ENCODE data around the gene RFX8.
"Not testable (repeated sequence)": the region's sequence is repeated elsewhere in the genome, so short reads cannot be mapped to it uniquely, and the experiment has no call there.

Gene RFX8

GRCh38 chr2:101355401-101356054, 119.4 kb downstream of the RFX8 start:
- DNase-seq (ENCODE audit: low read depth in 2 of 2, low spot score in 1 of 2) = no peak

GRCh38 chr2:101354420-101355311, 120.2 kb downstream of the RFX8 start:
- no peak for DNase-seq (ENCODE audit: low read depth in 2 of 2, low spot score in 1 of 2)

GRCh38 chr2:101352631-101353030, 122.3 kb downstream of the RFX8 start:
- not testable (repeated sequence) for DNase-seq (ENCODE audit: low read depth in 2 of 2, low spot score in 1 of 2)

GRCh38 chr2:101351207-101351606, 123.7 kb downstream of the RFX8 start:
- DNase-seq (ENCODE audit: low read depth in 2 of 2, low spot score in 1 of 2) = no peak

- DNase-seq (ENCODE audit: low read depth in 2 of 2, low spot score in 1 of 2) = no peak
Measured at GRCh38 chr2:101349893-101350662, 124.8 kb downstream of the RFX8 start.

- no peak for DNase-seq (ENCODE audit: low read depth in 2 of 2, low spot score in 1 of 2)
Measured at GRCh38 chr2:101348883-101349282, 126.0 kb downstream of the RFX8 start.
